Stomach (tissue), 9 donors: ENCODE measurements around the gene MAP3K10. TPM values are rescaled to one million over a fixed set of nuclear protein-coding genes. Genes with fewer than 3 reads are reported as not detected.

ENCODE experiments used
- DNase-seq, 2 donors: peaks; one replicate each; pipeline versions ENCODE4 v3.0.0 to v3.0.0-alpha.2; 2013 to 2019
- H3K27ac ChIP-seq, 5 donors: fragments of 200-600 bp in 4 of 5; sonication (generic) in 4 of 5; one replicate each; pipeline ENCODE4 v1.5.1; 2013 to 2019; ENCODE audit warnings: mild to moderate bottlenecking in 1 of 5, moderate library complexity in 1 of 5
- H3K27me3 ChIP-seq, 3 donors: fragments of 200-600 bp; sonication (generic); one replicate each; pipeline ENCODE4 v1.5.1; 2017 to 2019; ENCODE audit warnings: mixed run types in 1 of 3
- H3K36me3 ChIP-seq, 4 donors: fragments of 200-600 bp; sonication (generic); 1 replicate in 3 of 4; 2 replicates in 1 of 4; pipeline ENCODE4 v1.5.1; 2016 to 2019
- H3K4me1 ChIP-seq, 4 donors: fragments of 200-600 bp; sonication (generic); one replicate each; pipeline ENCODE4 v1.5.1; 2016 to 2019
- H3K4me3 ChIP-seq, 4 donors: fragments of 200-600 bp; sonication (generic) in 3 of 4; one replicate each; pipeline ENCODE4 v1.5.1; 2016 to 2019; ENCODE audit warnings: mild to moderate bottlenecking in 1 of 4
- H3K9me3 ChIP-seq, 4 donors: fragments of 200-600 bp; sonication (generic); one replicate each; pipeline ENCODE4 v1.5.1; 2016 to 2019
- CTCF ChIP-seq, 7 experiments: fragments of 450-650 bp in 4 of 7; fragments of 200-600 bp in 3 of 7; sonication (generic) in 3 of 7; IDR thresholded peaks; one replicate each; pipeline ENCODE4 v1.5.1; 2016 to 2019; ENCODE audit warnings: antibody characterized with exemption in 7 of 7, control low read depth in 2 of 7, mild to moderate bottlenecking in 1 of 7
- EP300 ChIP-seq: sonication (generic); formaldehyde crosslinking; IDR thresholded peaks from one replicate; pipeline ENCODE4 v1.6.1; 2017; ENCODE audit warnings: antibody characterized with exemption
- POLR2A ChIP-seq, 4 donors: fragments of 450-650 bp; IDR thresholded peaks; one replicate each; pipeline ENCODE4 v1.6.1; 2016; ENCODE audit warnings: antibody characterized with exemption in 4 of 4, control low read depth in 2 of 4, mild to moderate bottlenecking in 1 of 4, moderate library complexity in 1 of 4
- POLR2AphosphoS5 ChIP-seq, 3 donors: sonication (generic); formaldehyde crosslinking; IDR thresholded peaks; one replicate each; pipeline ENCODE4 v1.6.1; 2016; ENCODE audit warnings: antibody characterized with exemption in 3 of 3
- WGBS, 5 donors: extraction: QIAGEN DNeasy Blood & Tissue Kit in 3 of 5; methylation state at CpG; one replicate each; pipeline versions ENCODE4 v1.1.5 to v1.1.7; 2013 to 2018; 5-methylcytosine and 5-hydroxymethylcytosine counted together
- intact Hi-C: fragments of 100-400 bp; cut with DNase I; formaldehyde crosslinking; loops from one replicate; pipeline ENCODE4 v1.15.1; 2023; ENCODE audit warnings: low total_unique reads
- polyA plus RNA-seq, 3 donors: library from polyadenylated mRNA; stranded (reverse); fragments of 200-250 nt; gene quantifications; one replicate each; pipeline ENCODE4 v1.2.3, GENCODE V29; 2013
- total RNA-seq, 5 donors: library from RNA; depleted of rRNA; stranded (reverse); fragments of >200 nt; gene quantifications; one replicate each; pipeline versions ENCODE4 v1.1.0 to v1.2.3, GENCODE V29; 2014 to 2016
- donor health status: healthy with polysubstance abuse.
- donor health status: Bipolar disorder and iron deficiency.
- donor health status: healthy.

Gene MAP3K10
- total and polyA plus RNA-seq, 8 donors, result 5.2 to 34.5 (median 12.7) TPM

DNA sequence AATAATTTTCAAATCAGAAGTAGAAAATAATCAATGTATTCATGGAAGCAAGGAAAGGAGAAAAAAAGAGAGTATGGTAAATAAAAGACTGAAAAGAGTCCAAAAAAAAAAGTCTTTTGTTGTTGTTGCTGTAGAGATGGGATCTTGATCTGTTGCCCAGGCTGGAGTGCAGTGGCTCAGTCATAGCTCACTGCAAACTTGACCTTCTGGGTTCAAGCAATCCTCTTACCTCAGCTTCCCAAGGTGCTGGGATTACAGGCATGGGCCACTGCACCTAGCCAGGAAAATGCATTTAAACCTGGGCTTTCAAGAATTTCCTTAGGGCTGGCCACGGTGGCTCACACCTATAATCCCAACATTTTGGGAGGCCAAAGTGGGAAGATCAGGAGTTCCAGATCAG is 7.0 kb upstream of the MAP3K10 start:
- intact Hi-C loops, result no loop called here
- Histone ChIP-seq H3K4me1 (no peaks in the 10 kb centered on the region), H3K27me3 (no peaks in the 10 kb centered on the region), H3K4me3 (no peak overlapping the region), H3K36me3 (no peaks in the 10 kb centered on the region), H3K9me3 (no peaks in the 10 kb centered on the region), H3K27ac (no peak overlapping the region)
- no peak for DNase-seq
- TF ChIP-seq EP300 (no peak), POLR2AphosphoS5 (IDR thresholded peaks at IDR 0.05) (no peak)
- 76 to 92% (median 83%) methylated on average over 1 of the region's 1 CpG for whole genome bisulfite sequencing, 5 donors

GRCh38 chr19:40191836-40192646 is 815 bp downstream of the MAP3K10 start:
- Histone ChIP-seq H3K4me3 (peak overlapping the region; percentile 81 to 99 (median 95)), H3K27ac (peak overlapping the region in 4 of 5 donors; percentile 53 to 98 (median 97)), H3K4me1 (peaks cover 14 to 40% (median 23%) of the 10 kb centered on the region in 4 donors), H3K36me3 (no peaks in the 10 kb centered on the region), H3K9me3 (no peaks in the 10 kb centered on the region), H3K27me3 (no peaks in the 10 kb centered on the region)
- no peak for TF ChIP-seq POLR2AphosphoS5 (IDR thresholded peaks at IDR 0.05)
- TF ChIP-seq EP300, result no peak
- no peak for TF ChIP-seq POLR2A (IDR thresholded peaks at IDR 0.05)
- no peak for TF ChIP-seq CTCF (IDR thresholded peaks at IDR 0.05)
- 15 to 79% (median 22%) methylated on average over 6 to 62 of the region's 62 CpGs for WGBS, 5 donors
- intact Hi-C loops, result no loop called here
- DNase-seq, result peak in 1 of 2 donors; percentile 69

DNA sequence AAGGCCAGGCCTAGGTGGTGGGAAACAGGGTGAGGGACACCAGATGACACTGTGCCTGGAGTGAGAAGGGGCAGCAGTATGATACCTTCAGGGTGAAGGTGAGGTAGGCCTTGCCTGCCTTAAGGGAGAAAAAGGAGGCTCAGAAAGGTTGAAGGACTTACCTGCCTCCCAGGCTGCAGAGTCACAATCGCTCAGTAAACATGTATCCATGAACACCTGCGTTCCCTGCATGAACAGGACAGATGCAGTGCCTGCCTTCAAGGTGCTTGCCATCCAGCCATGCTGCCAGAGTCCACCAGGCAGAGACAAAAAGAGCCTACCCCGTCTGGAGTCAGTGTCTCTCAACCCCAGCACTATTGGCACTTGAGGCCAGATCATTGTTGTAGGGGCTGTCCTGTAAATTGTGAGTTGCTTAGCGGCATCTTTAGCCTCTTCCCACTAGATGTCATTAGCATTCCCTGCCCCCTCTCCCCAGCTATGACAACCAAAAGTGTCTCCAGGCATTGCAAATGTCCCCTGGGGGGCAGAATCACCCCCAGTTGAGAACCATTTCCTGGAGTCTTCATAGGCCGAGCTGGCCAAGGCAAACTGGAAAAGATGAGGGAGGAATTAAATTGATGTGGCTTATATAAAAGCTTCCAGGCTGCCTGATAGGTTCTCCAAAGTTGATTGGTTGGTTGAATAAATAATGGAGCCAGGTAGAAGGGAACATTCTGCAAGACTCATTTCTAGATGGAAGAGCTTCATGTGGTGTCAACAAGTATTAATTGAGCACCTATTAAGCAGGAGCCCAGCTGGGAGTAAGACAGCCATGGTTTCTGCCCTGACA is 1.7 kb downstream of the MAP3K10 start:
- Histone ChIP-seq H3K4me3 (peak overlapping the region in 3 of 4 donors; percentile 81 to 95 (median 95)), H3K9me3 (no peaks in the 10 kb centered on the region), H3K27ac (no peak overlapping the region), H3K36me3 (peaks cover 0 to under 1% (median 0%) of the 10 kb centered on the region in 4 donors), H3K27me3 (no peaks in the 10 kb centered on the region), H3K4me1 (peaks cover 14 to 40% (median 23%) of the 10 kb centered on the region in 4 donors)
- DNase-seq, result peak in 1 of 2 donors; percentile 5
- 80 to 90% (median 90%) methylated on average over 5 of the region's 5 CpGs for WGBS, 5 donors
- intact Hi-C loops, result no loop called here
- TF ChIP-seq POLR2AphosphoS5 (IDR thresholded peaks at IDR 0.05) (no peak), CTCF (IDR thresholded peaks at IDR 0.05) (no peak), EP300 (no peak), POLR2A (IDR thresholded peaks at IDR 0.05) (no peak)

DNA sequence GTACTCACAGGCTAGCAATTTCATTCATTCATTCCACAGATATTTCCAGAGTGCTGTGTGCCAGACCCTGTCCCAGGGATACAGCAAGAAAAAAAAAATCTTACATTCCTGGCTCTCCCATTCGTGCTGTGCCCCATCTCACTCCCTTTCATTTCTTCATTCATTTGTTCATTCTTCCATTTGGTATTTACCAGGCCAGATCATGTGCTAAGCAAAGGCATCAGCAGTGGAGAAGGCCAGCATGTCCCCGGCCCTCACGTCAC is 2.3 kb downstream of the MAP3K10 start:
- intact Hi-C loops, result no loop called here
- H3K36me3 ChIP-seq, result peaks cover 0 to 6% (median 4%) of the 10 kb centered on the region in 4 donors
- no peaks in the 10 kb centered on the region for H3K27me3 ChIP-seq
- no peaks in the 10 kb centered on the region for H3K9me3 ChIP-seq
- no peak overlapping the region for H3K27ac ChIP-seq
- no peak for TF ChIP-seq POLR2A (IDR thresholded peaks at IDR 0.05)
- no peak for TF ChIP-seq CTCF (IDR thresholded peaks at IDR 0.05)
- no peak for TF ChIP-seq POLR2AphosphoS5 (IDR thresholded peaks at IDR 0.05)
- TF ChIP-seq EP300, result no peak
- no peak for DNase-seq
- H3K4me3 ChIP-seq, result no peak overlapping the region
- H3K4me1 ChIP-seq, result peaks cover 14 to 40% (median 23%) of the 10 kb centered on the region in 4 donors
- 88 to 94% (median 89%) methylated on average over 3 of the region's 3 CpGs for WGBS, 5 donors
